ES-I3 (cell line): ENCODE data around the gene LRRTM2.
"Not testable (repeated sequence)": the region's sequence is repeated elsewhere in the genome, so short reads cannot be mapped to it uniquely, and the experiment has no call there.

ENCODE experiments used
- H3K36me3 ChIP-seq: 2 replicates; pipeline ENCODE4 v1.6.1; 2013; ENCODE audit warnings: mild to moderate bottlenecking, low read length, control low read depth, moderate library complexity; ENCODE audit not compliant: insufficient read depth
- H3K4me1 ChIP-seq: 2 replicates; pipeline ENCODE4 v1.6.1; 2013; ENCODE audit warnings: mild to moderate bottlenecking, control low read depth, low read length; ENCODE audit not compliant: insufficient read depth
- H3K9ac ChIP-seq: 2 replicates; pipeline ENCODE4 v1.6.1; 2013; ENCODE audit warnings: low read depth, mild to moderate bottlenecking, low read length, moderate library complexity
- H3K9me3 ChIP-seq: 2 replicates; pipeline ENCODE4 v1.6.1; 2013; ENCODE audit warnings: mild to moderate bottlenecking, low read length, moderate library complexity; ENCODE audit not compliant: control insufficient read depth, insufficient read depth

Gene LRRTM2

GRCh38 chr5:138841531-138841930, 33.6 kb downstream of the LRRTM2 start:
- no peaks in the 10 kb centered on the region for H3K9me3 ChIP-seq
- H3K9ac ChIP-seq, result no peak overlapping the region
- no peaks in the 10 kb centered on the region for H3K36me3 ChIP-seq
- H3K4me1 ChIP-seq, result peaks cover 20% of the 10 kb centered on the region

GRCh38 chr5:138840103-138840502, 35.0 kb downstream of the LRRTM2 start:
- H3K9ac ChIP-seq, result no peak overlapping the region
- no peaks in the 10 kb centered on the region for H3K9me3 ChIP-seq
- H3K4me1 ChIP-seq, result peaks cover 21% of the 10 kb centered on the region
- H3K36me3 ChIP-seq, result no peaks in the 10 kb centered on the region

GRCh38 chr5:138837160-138837559, 38.0 kb downstream of the LRRTM2 start:
- Histone ChIP-seq H3K36me3 (no peaks in the 10 kb centered on the region), H3K4me1 (peaks cover 32% of the 10 kb centered on the region), H3K9me3 (no peaks in the 10 kb centered on the region), H3K9ac (no peak overlapping the region)

GRCh38 chr5:138834853-138835252, 40.3 kb downstream of the LRRTM2 start:
- H3K36me3 ChIP-seq, H3K9me3 ChIP-seq, H3K9ac ChIP-seq: not testable (repeated sequence)
- H3K4me1 ChIP-seq, result peaks cover 45% of the 10 kb centered on the region

- H3K4me1 ChIP-seq, result peaks cover 45% of the 10 kb centered on the region
- no peaks in the 10 kb centered on the region for H3K9me3 ChIP-seq
- peaks cover 5% of the 10 kb centered on the region; the same call in 1 of the 2 replicates for H3K36me3 ChIP-seq
- 0 out of 2 replicates have a peak overlapping the region, but pooled peaks have one; percentile 9 for H3K9ac ChIP-seq
These were observed 41.2 kb downstream of the LRRTM2 start for GRCh38 chr5:138833726-138834480.

GRCh38 chr5:138833080-138833479, 42.1 kb downstream of the LRRTM2 start:
- no peak overlapping the region for H3K9ac ChIP-seq
- peaks cover 5% of the 10 kb centered on the region; the same call in 1 of the 2 replicates for H3K36me3 ChIP-seq
- no peaks in the 10 kb centered on the region for H3K9me3 ChIP-seq
- H3K4me1 ChIP-seq, result peaks cover 45% of the 10 kb centered on the region

- peaks cover 45% of the 10 kb centered on the region for H3K4me1 ChIP-seq
- no peaks in the 10 kb centered on the region for H3K9me3 ChIP-seq
- H3K9ac ChIP-seq, result no peak overlapping the region
- H3K36me3 ChIP-seq, result peaks cover 5% of the 10 kb centered on the region
These were observed 42.9 kb downstream of the LRRTM2 start for GRCh38 chr5:138832218-138832617.

GRCh38 chr5:138831703-138832102, 43.4 kb downstream of the LRRTM2 start:
- Histone ChIP-seq H3K4me1 (peaks cover 45% of the 10 kb centered on the region), H3K9ac (no peak overlapping the region), H3K36me3 (peaks cover 5% of the 10 kb centered on the region)

GRCh38 chr5:138829341-138829740, 45.8 kb downstream of the LRRTM2 start:
- no peak overlapping the region for H3K9ac ChIP-seq
- H3K4me1 ChIP-seq, result peaks cover 31% of the 10 kb centered on the region
- peaks cover 5% of the 10 kb centered on the region for H3K36me3 ChIP-seq
- H3K9me3 ChIP-seq, result no peaks in the 10 kb centered on the region

More at GRCh38 chr5:138831703-138832102, 43.4 kb downstream of the LRRTM2 start:
- H3K9me3 ChIP-seq, result no peaks in the 10 kb centered on the region

- H3K36me3 ChIP-seq, result peaks cover 5% of the 10 kb centered on the region
- no peaks in the 10 kb centered on the region for H3K9me3 ChIP-seq
- H3K9ac ChIP-seq, result no peak overlapping the region
These were observed 46.6 kb downstream of the LRRTM2 start for GRCh38 chr5:138828556-138828955.

GRCh38 chr5:138824924-138825863, 49.9 kb downstream of the LRRTM2 start:
- Histone ChIP-seq H3K9me3 (no peaks in the 10 kb centered on the region), H3K4me1 (no peaks in the 10 kb centered on the region), H3K36me3 (peaks cover 5% of the 10 kb centered on the region), H3K9ac (no peak overlapping the region)

More at GRCh38 chr5:138828556-138828955, 46.6 kb downstream of the LRRTM2 start:
- H3K4me1 ChIP-seq, result peaks cover 27% of the 10 kb centered on the region

GRCh38 chr5:138824516-138824915, 50.6 kb downstream of the LRRTM2 start:
- Histone ChIP-seq H3K4me1 (no peaks in the 10 kb centered on the region), H3K9me3 (no peaks in the 10 kb centered on the region), H3K9ac (no peak overlapping the region), H3K36me3 (peaks cover 5% of the 10 kb centered on the region)

GRCh38 chr5:138820695-138821094, 54.4 kb downstream of the LRRTM2 start:
- Histone ChIP-seq H3K9me3 (no peaks in the 10 kb centered on the region), H3K9ac (no peak overlapping the region), H3K4me1 (no peaks in the 10 kb centered on the region), H3K36me3 (no peaks in the 10 kb centered on the region)

GRCh38 chr5:138819081-138819480, 56.1 kb downstream of the LRRTM2 start:
- Histone ChIP-seq H3K36me3 (no peaks in the 10 kb centered on the region), H3K4me1 (no peaks in the 10 kb centered on the region), H3K9me3 (no peaks in the 10 kb centered on the region), H3K9ac (no peak overlapping the region)
